Fibroblast of the aortic adventitia (primary cell): ENCODE data around the gene RGS5. TPM values are rescaled to one million over a fixed set of nuclear protein-coding genes. Genes with fewer than 3 reads are reported as not detected.

Source experiments
- DNase-seq: peaks from one replicate; pipeline ENCODE4 v3.0.0-alpha.2; 2010; ENCODE audit warnings: low read depth
- H3K4me3 ChIP-seq: 2 replicates; pipeline ENCODE4 v1.5.1; 2011; ENCODE audit warnings: low read depth, mild to moderate bottlenecking, control low read depth, low read length, moderate library complexity
- total RNA-seq: library from RNA; depleted of rRNA; stranded (reverse); fragments of >200 nt; gene quantifications from 2 replicates; pipeline ENCODE4 v1.2.3, GENCODE V29; 2012; ENCODE audit warnings: low replicate concordance
- TF ChIP-seq, protein P1 (sequence below): IDR thresholded peaks from 2 replicates; pipeline ENCODE4 v1.5.1; 2011; ENCODE audit warnings: mild to moderate bottlenecking, low read length, control low read depth, inconsistent platforms; ENCODE audit not compliant: insufficient read depth

RGS5 gene
- total RNA-seq, 1 donor = 20.2 TPM

DNA sequence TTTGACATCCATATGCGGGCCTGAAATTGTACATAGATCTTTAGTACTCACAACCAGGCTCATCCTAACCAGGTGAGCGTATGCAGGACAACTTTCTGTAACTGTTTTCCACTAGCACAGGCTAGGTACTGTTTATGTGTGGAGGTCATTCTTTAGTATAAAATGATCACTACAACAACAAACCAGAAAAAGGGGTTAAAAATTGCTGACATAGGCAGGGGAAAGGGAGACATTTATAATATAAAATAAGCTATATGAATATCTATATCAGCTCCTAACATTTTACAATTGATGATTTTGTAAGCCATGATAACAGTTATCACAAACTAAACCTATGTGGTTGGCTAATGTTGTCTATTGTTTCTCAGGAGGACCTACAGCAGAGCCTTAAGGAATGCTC, 37.6 kb downstream of the RGS5 start:
- no peak for DNase-seq
- no peak overlapping the region for H3K4me3 ChIP-seq
- TF ChIP-seq, protein P1, sequence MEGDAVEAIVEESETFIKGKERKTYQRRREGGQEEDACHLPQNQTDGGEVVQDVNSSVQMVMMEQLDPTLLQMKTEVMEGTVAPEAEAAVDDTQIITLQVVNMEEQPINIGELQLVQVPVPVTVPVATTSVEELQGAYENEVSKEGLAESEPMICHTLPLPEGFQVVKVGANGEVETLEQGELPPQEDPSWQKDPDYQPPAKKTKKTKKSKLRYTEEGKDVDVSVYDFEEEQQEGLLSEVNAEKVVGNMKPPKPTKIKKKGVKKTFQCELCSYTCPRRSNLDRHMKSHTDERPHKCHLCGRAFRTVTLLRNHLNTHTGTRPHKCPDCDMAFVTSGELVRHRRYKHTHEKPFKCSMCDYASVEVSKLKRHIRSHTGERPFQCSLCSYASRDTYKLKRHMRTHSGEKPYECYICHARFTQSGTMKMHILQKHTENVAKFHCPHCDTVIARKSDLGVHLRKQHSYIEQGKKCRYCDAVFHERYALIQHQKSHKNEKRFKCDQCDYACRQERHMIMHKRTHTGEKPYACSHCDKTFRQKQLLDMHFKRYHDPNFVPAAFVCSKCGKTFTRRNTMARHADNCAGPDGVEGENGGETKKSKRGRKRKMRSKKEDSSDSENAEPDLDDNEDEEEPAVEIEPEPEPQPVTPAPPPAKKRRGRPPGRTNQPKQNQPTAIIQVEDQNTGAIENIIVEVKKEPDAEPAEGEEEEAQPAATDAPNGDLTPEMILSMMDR = no peak

DNA sequence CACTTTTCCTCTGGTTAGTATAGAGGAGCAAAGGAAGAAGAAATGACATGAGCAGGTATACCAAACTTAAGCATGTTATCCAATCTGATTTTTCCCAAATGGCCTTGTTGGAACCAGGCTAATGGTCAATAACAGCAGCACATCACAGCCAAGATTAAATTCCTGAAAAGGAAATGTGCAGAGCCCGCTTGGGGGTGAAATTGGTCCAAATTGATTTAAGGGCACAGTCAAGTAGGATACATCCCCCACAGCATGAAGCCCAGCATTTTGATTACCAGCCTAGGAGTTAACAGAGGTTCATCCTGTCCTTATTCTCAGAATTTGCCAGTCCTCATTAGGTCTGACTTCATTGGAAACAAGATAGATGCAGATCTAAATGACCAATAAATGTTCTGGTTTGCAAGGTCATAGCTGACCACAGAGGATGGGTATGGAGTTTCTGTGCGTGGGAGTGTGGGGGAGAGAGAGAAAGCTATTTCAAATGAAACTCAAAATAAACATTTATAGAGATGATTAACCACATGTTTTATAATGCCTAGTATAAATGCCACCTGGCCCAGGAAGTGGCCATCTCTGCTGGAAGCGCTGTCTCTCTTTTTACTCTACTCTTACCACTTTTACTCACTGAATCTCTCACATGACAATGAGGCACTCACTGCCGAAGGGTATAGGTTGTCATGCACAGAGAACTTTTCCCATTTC, 38.7 kb downstream of the RGS5 start:
- peak; percentile 17 for DNase-seq
- no peak overlapping the region for H3K4me3 ChIP-seq
- TF ChIP-seq, protein P1 = no peak

DNA sequence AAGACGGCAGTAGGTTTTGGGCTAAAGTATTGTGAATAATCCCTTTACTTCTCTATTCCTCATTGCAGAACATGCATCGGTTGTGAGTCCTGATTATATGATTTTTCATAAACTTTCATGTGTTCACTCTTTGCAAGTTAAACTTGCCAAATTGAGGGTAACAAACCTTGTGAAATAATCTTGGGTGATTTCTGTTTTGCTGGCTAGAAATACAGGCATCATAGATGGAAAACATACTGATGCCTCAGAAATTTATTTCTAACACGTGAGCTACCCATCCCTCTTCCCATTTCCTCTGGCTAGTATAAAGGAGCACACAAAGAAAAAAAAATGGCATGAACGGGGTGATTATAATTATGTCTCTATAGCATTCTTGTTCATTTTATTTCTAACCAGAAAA, 39.6 kb downstream of the RGS5 start:
- TF ChIP-seq, protein P1 = no peak
- DNase-seq = peak; percentile 31
- no peak overlapping the region for H3K4me3 ChIP-seq

DNA sequence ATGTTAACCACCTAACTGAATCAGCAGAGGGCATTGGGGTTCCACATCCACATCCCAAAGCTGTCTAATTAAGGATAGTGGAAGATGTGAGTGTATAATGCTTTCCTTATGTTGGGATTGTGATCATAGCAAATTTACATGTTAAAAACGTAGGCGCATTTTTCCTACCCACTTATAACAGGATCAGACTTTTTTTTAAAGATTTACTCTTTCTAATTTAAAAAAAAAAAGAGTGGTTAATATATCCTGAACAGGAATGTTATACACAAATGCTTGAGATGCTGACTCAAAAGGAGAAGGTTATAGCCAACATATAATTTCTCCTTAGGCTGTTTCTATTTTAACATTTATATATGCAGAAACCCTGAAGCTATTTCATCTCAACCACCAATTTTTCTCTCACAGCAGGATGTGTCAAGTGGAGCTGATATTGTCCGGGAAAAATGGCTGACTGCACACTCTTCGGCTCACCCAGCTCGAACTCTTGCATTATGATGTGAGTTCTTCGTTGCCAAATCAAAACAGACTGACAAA, 40.3 kb downstream of the RGS5 start:
- DNase-seq = peak; percentile 38
- TF ChIP-seq, protein P1 = no peak
- no peak overlapping the region for H3K4me3 ChIP-seq

DNA sequence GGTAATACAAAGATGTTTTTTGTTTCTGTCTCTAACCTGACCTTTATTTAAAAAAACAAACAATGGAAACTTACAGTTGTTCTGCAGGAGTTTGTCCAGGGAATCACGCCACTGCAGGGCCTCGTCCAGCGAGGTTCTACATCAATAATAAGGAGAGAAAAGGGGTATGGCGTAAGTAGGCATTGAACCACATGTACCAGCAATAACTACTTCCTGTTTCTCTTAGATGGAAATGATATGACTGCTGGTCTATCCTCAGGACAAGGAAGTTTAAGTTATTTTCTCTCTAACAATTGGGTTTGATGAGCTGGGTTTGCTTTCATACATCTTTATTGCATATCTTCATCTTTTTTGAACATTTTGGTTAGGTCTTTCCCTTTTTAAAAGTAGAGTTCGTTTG, 40.9 kb downstream of the RGS5 start:
- H3K4me3 ChIP-seq = no peak overlapping the region
- no peak for DNase-seq
- TF ChIP-seq, protein P1 = no peak

DNA sequence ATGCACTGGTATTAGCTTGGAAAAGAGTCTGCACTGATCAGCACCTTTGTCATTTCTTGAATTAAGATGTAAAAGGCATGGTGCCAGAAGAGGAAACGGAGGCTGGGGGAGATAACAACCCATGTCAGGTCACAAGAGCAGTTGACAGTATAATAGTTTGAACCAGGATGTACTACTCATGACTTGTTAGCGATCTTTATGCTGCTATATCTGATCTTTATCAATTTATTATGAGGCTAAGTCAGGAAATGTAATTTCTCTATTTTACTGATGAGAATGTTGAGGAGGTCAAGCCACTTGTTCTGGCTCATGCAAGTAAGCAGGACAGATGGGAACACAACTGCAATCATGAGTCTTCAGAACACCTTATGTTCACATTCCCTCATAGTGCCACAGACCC, 41.4 kb downstream of the RGS5 start:
- H3K4me3 ChIP-seq = no peak overlapping the region
- TF ChIP-seq, protein P1 = no peak
- DNase-seq = no peak
